H1 (cell line): Measurements from ENCODE around the gene CFAP221. TPM values are rescaled to one million over a fixed set of nuclear protein-coding genes. Genes with fewer than 3 reads are reported as not detected.

Experiments used
- CTCF ChIA-PET: fragments of 300-600 bp; sonication (Branson Sonifier 250); formaldehyde crosslinking; loops from one replicate; lab custom pipeline; 2021; ENCODE audit not compliant: partially characterized antibody; lab: Charles Lee
- POLR2A ChIA-PET: fragments of 300-600 bp; sonication (Branson Sonifier 250); formaldehyde crosslinking; loops from one replicate; lab custom pipeline; 2021; ENCODE audit warnings: inconsistent platforms; ENCODE audit not compliant: partially characterized antibody; lab: Charles Lee
- DNase-seq, 2 experiments: peaks; one replicate each; pipeline versions ENCODE4 v3.0.0 to v3.0.0-alpha.2; 2010 to 2022; ENCODE audit warnings: low spot score in 2 of 2, low read depth in 1 of 2, mixed read lengths in 1 of 2
- FAIRE-seq: peaks from 2 replicates; lab custom pipeline; 2011; peaks lifted over from hg19 to GRCh38; lab: Jason Lieb, UNC
- H2AFZ ChIP-seq: 2 replicates; pipeline ENCODE4 v1.8.1; 2012; ENCODE audit warnings: low read length, inconsistent platforms
- H2AK5ac ChIP-seq: 2 replicates; pipeline ENCODE4 v1.6.1; 2013; ENCODE audit warnings: low read depth, low read length
- H2BK120ac ChIP-seq: replicated peaks from 2 replicates; pipeline ENCODE3; 2013; ENCODE audit warnings: low read depth, low read length, inconsistent platforms
- H2BK12ac ChIP-seq: 2 replicates; pipeline ENCODE4 v1.6.1; 2013; ENCODE audit warnings: low read depth, low read length
- H2BK15ac ChIP-seq: 2 replicates; pipeline ENCODE4 v1.6.1; 2013; ENCODE audit warnings: low read length
- H2BK20ac ChIP-seq: 2 replicates; pipeline ENCODE4 v1.6.1; 2013; ENCODE audit warnings: low read length
- H2BK5ac ChIP-seq: 2 replicates; pipeline ENCODE4 v1.6.1; 2013; ENCODE audit warnings: low read depth, low read length
- H3K14ac ChIP-seq: 2 replicates; pipeline ENCODE4 v1.6.1; 2013; ENCODE audit warnings: inconsistent platforms; ENCODE audit not compliant: insufficient read length
- H3K18ac ChIP-seq: 2 replicates; pipeline ENCODE4 v1.6.1; 2013; ENCODE audit warnings: low read length; ENCODE audit errors: extremely low read depth
- H3K23ac ChIP-seq: 2 replicates; pipeline ENCODE4 v1.6.1; 2013; ENCODE audit warnings: inconsistent platforms; ENCODE audit not compliant: insufficient read length
- H3K23me2 ChIP-seq: 2 replicates; pipeline ENCODE4 v1.6.1; 2013; ENCODE audit warnings: low read depth, low read length
- H3K27ac ChIP-seq: 2 replicates; pipeline ENCODE4 v1.6.1; 2011; ENCODE audit warnings: low read depth, low read length, inconsistent platforms
- H3K27me3 ChIP-seq, 4 experiments: replicated peaks in 1 of 4; 1 replicate in 1 of 4; 2 replicates in 3 of 4; pipeline versions ENCODE4 v1.6.1 to v1.8.1; 2011 to 2013; ENCODE audit warnings: low read length in 3 of 4, mild to moderate bottlenecking in 3 of 4, inconsistent platforms in 2 of 4, mixed read lengths in 2 of 4, moderate library complexity in 1 of 4; ENCODE audit not compliant: control insufficient read depth in 3 of 4, insufficient read depth in 3 of 4; ENCODE audit errors: extremely low read depth in 1 of 4
- H3K36me3 ChIP-seq, 4 experiments: 2 replicates each; pipeline versions ENCODE4 v1.6.1 to v1.8.1; 2011 to 2013; ENCODE audit warnings: mild to moderate bottlenecking in 4 of 4, low read length in 3 of 4, moderate library complexity in 2 of 4, control low read depth in 1 of 4, inconsistent platforms in 1 of 4; ENCODE audit not compliant: insufficient read depth in 4 of 4, control insufficient read depth in 2 of 4
- H3K4ac ChIP-seq: replicated peaks from 2 replicates; pipeline ENCODE3; 2013; ENCODE audit warnings: low read length, low read depth, mixed read lengths, inconsistent platforms; ENCODE audit not compliant: insufficient read length
- H3K4me1 ChIP-seq, 4 experiments: replicated peaks in 1 of 4; 1 replicate in 1 of 4; 2 replicates in 3 of 4; pipeline versions ENCODE4 v1.6.1 to v1.8.1; 2011 to 2013; ENCODE audit warnings: low read length in 3 of 4, inconsistent platforms in 2 of 4, mixed read lengths in 1 of 4; ENCODE audit not compliant: insufficient read depth in 4 of 4, control insufficient read depth in 3 of 4
- H3K4me2 ChIP-seq, 2 experiments: 2 replicates each; pipeline versions ENCODE4 v1.6.1 to v1.8.1; 2011 to 2013; ENCODE audit warnings: low read depth in 2 of 2, low read length in 2 of 2, control low read depth in 1 of 2, inconsistent platforms in 1 of 2, mild to moderate bottlenecking in 1 of 2; ENCODE audit not compliant: insufficient read depth in 1 of 2
- H3K4me3 ChIP-seq, 4 experiments: fragments of 200-600, 300-600 bp in 1 of 4; sonication (generic), shearing (Covaris generic), sonication (Bioruptor Twin) in 1 of 4; 2 replicates each; pipeline versions ENCODE4 v1.5.1 to v1.8.1; 2011 to 2016; ENCODE audit warnings: low read length in 4 of 4, low read depth in 3 of 4, control low read depth in 2 of 4, inconsistent platforms in 2 of 4, mild to moderate bottlenecking in 2 of 4, mixed read lengths in 1 of 4, moderate library complexity in 1 of 4; ENCODE audit not compliant: insufficient read depth in 2 of 4; ENCODE audit errors: extremely low read depth in 1 of 4
- H3K56ac ChIP-seq: replicated peaks from 2 replicates; pipeline ENCODE3; 2013; ENCODE audit warnings: low read depth, mild to moderate bottlenecking, mixed read lengths, low read length, inconsistent platforms; ENCODE audit not compliant: insufficient read length
- H3K79me1 ChIP-seq: 2 replicates; pipeline ENCODE4 v1.6.1; 2013; ENCODE audit warnings: low read depth, low read length, control low read depth
- H3K79me2 ChIP-seq, 2 experiments: 2 replicates each; pipeline versions ENCODE4 v1.6.1 to v1.8.1; 2012 to 2013; ENCODE audit warnings: low read length in 2 of 2, mild to moderate bottlenecking in 2 of 2, inconsistent platforms in 1 of 2; ENCODE audit not compliant: insufficient read depth in 2 of 2, control insufficient read depth in 1 of 2
- H3K9ac ChIP-seq, 4 experiments: replicated peaks in 1 of 4; 1 replicate in 1 of 4; 2 replicates in 3 of 4; pipeline versions ENCODE4 v1.6.1 to v1.8.1; 2011 to 2013; ENCODE audit warnings: low read depth in 3 of 4, low read length in 3 of 4, control low read depth in 2 of 4, mild to moderate bottlenecking in 2 of 4, moderate library complexity in 2 of 4, inconsistent platforms in 1 of 4; ENCODE audit errors: extremely low read depth in 1 of 4
- H3K9me3 ChIP-seq, 2 experiments: 2 replicates each; pipeline versions ENCODE4 v1.6.1 to v1.8.1; 2012 to 2013; ENCODE audit warnings: mild to moderate bottlenecking in 2 of 2, moderate library complexity in 2 of 2, control low read depth in 1 of 2, inconsistent platforms in 1 of 2, low read depth in 1 of 2, low read length in 1 of 2, mixed read lengths in 1 of 2; ENCODE audit not compliant: insufficient read depth in 2 of 2
- H4K20me1 ChIP-seq, 2 experiments: replicated peaks in 1 of 2; 2 replicates each; pipeline versions ENCODE3 to v1.8.1; 2011 to 2013; ENCODE audit warnings: inconsistent platforms in 2 of 2, low read length in 2 of 2, mild to moderate bottlenecking in 1 of 2; ENCODE audit not compliant: insufficient read depth in 2 of 2, control insufficient read depth in 1 of 2
- H4K5ac ChIP-seq: 2 replicates; pipeline ENCODE4 v1.6.1; 2013; ENCODE audit warnings: low read length, low read depth, mixed read lengths, inconsistent platforms; ENCODE audit not compliant: insufficient read length
- H4K8ac ChIP-seq: 2 replicates; pipeline ENCODE4 v1.8.0; 2013; ENCODE audit warnings: mild to moderate bottlenecking, moderate library complexity, low read length, inconsistent platforms; ENCODE audit not compliant: insufficient read depth; ENCODE audit errors: extremely low read depth
- H4K91ac ChIP-seq: replicated peaks from 2 replicates; pipeline ENCODE3; 2013; ENCODE audit warnings: low read length, mixed read lengths, inconsistent platforms; ENCODE audit not compliant: insufficient read length
- CBX5 ChIP-seq: fragments of 300-800, 300-1000 bp; sonication (generic); IDR thresholded peaks from 2 replicates; pipeline ENCODE4 v1.7.1; 2016; ENCODE audit warnings: antibody characterized with exemption, low read length, low read depth
- JUN ChIP-seq: IDR thresholded peaks from 2 replicates; pipeline ENCODE4 v1.6.1; 2011; ENCODE audit warnings: low read depth, mild to moderate bottlenecking, improper control_type of control experiment, low read length
- KDM4A ChIP-seq: IDR thresholded peaks from one replicate; pipeline ENCODE4 v1.7.1; 2012; ENCODE audit warnings: low read depth, mild to moderate bottlenecking, moderate library complexity, low read length, inconsistent platforms; ENCODE audit not compliant: severe bottlenecking
- SP2 ChIP-seq: IDR thresholded peaks from 2 replicates; pipeline ENCODE4 v1.6.1; 2012; ENCODE audit warnings: mild to moderate bottlenecking, low read length, inconsistent platforms
- WGBS, 2 experiments: shearing (Covaris generic) in 1 of 2; methylation state at CpG; one replicate each; pipeline versions ENCODE4 v1.1.6 to v1.1.7; 2013 to 2015; ENCODE audit warnings: low lambda C conversion rate in 2 of 2, mixed read lengths in 2 of 2, inconsistent platforms in 1 of 2, low coverage in 1 of 2, missing lambda C conversion rate in 1 of 2; ENCODE audit not compliant: insufficient replicate concordance in 2 of 2, insufficient coverage in 1 of 2, insufficient read length in 1 of 2; ENCODE audit errors: extremely low coverage in 1 of 2, missing lambda C conversion rate in 1 of 2; 5-methylcytosine and 5-hydroxymethylcytosine counted together
- polyA plus RNA-seq, 7 experiments: library from polyadenylated mRNA; depleted of rRNA in 3 of 7; stranded (reverse) in 5 of 7; unstranded in 2 of 7; fragments of >200 nt in 5 of 7; fragments of 200-250 nt in 2 of 7; gene quantifications; 1 replicate in 5 of 7; 2 replicates in 1 of 7; 4 replicates in 1 of 7; pipeline versions ENCODE4 v1.2.1 to v1.2.3, GENCODE V29; 2011 to 2013; ENCODE audit warnings: missing spikeins in 2 of 7, mixed read lengths in 2 of 7
- total RNA-seq: library from RNA; stranded (reverse); fragmentation: NEBNext Ultra II Directional; extraction: Animal tissue kit (Norgen Biotek cat#: 25700); gene quantifications from 2 replicates; pipeline ENCODE4 v1.2.1, GENCODE V29; 2021
- TF ChIP-seq, protein P1 (sequence below), 3 experiments: IDR thresholded peaks; 1 replicate in 2 of 3; 2 replicates in 1 of 3; pipeline versions ENCODE4 v1.5.1 to v1.6.1; 2011; ENCODE audit warnings: low read length in 3 of 3, mild to moderate bottlenecking in 3 of 3, inconsistent platforms in 2 of 3, low read depth in 1 of 3, moderate library complexity in 1 of 3; ENCODE audit not compliant: insufficient read depth in 1 of 3; ENCODE audit errors: control extremely low read depth in 1 of 3

CFAP221 gene
- total and polyA plus RNA-seq, 2 of the 8 experiments (the other 6 are each of a cell fraction or from before 2014, with no cell fraction given), result 0.14 to 0.71 TPM

DNA sequence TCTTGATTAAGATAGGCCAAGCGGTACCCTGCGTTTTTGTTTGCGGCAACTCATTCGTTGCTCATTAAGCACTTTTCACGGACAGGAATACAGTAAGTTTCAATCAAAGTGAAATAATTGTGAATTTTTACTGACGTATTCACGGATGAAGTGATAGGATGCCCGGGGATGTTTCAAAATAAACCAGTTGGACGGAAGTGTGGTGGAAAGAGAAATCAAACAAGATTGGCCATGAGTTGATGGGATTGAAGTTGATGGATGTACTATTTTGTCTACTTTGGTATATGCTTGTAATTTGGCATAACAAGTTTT, 135.2 kb downstream of the CFAP221 start:
- H3K18ac ChIP-seq, result no peak overlapping the region; the same call in 1 of the 2 replicates
- peak overlapping the region; percentile 71 to 88 (median 78); a peak in 6 of 7 replicates for H3K9ac ChIP-seq
- H4K8ac ChIP-seq, result no peak overlapping the region
- CTCF ChIA-PET, result interaction anchor here (0.7 to 1.3 kb wide), 3 partner anchors 15 to 38 kb away, joined by 3 to 5 read pairs (median 4); no protein-coding TSS in a partner anchor
- H4K91ac ChIP-seq, result no peak overlapping the region
- no peak overlapping the region; the same call in 1 of the 2 replicates for H2AFZ ChIP-seq
- no peak overlapping the region for H3K56ac ChIP-seq
- no peak overlapping the region for H2BK15ac ChIP-seq
- H3K4ac ChIP-seq, result peak overlapping the region; percentile 65
- no peak for TF ChIP-seq SP2
- TF ChIP-seq, protein P1, sequence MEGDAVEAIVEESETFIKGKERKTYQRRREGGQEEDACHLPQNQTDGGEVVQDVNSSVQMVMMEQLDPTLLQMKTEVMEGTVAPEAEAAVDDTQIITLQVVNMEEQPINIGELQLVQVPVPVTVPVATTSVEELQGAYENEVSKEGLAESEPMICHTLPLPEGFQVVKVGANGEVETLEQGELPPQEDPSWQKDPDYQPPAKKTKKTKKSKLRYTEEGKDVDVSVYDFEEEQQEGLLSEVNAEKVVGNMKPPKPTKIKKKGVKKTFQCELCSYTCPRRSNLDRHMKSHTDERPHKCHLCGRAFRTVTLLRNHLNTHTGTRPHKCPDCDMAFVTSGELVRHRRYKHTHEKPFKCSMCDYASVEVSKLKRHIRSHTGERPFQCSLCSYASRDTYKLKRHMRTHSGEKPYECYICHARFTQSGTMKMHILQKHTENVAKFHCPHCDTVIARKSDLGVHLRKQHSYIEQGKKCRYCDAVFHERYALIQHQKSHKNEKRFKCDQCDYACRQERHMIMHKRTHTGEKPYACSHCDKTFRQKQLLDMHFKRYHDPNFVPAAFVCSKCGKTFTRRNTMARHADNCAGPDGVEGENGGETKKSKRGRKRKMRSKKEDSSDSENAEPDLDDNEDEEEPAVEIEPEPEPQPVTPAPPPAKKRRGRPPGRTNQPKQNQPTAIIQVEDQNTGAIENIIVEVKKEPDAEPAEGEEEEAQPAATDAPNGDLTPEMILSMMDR (IDR thresholded peaks at IDR 0.05; ENCODE audit: control extremely low read depth in 1 of 3, insufficient read depth in 1 of 3, low read depth in 1 of 3, low read length in 3 of 3), result no peak
- no peak for TF ChIP-seq CBX5
- no peak for TF ChIP-seq JUN
- TF ChIP-seq KDM4A, result no peak
- TF ChIP-seq, all 59 proteins: peak for 0
- peak overlapping the region; percentile 84 to 93 for H3K4me2 ChIP-seq
- POLR2A ChIA-PET, result interaction anchor here (0.7 to 2.8 kb wide), 5 partner anchors 8 to 62 kb away, joined by 3 to 8 read pairs (median 4); no protein-coding TSS in a partner anchor
- no peak overlapping the region for H2BK5ac ChIP-seq
- no peak overlapping the region for H2AK5ac ChIP-seq
- no peak overlapping the region for H2BK12ac ChIP-seq
- H4K5ac ChIP-seq, result no peak overlapping the region
- H3K36me3 ChIP-seq, result peaks cover 2 to 11% (median 4%) of the 10 kb centered on the region in 4 experiments; a peak in 5 of 8 replicates
- H2BK20ac ChIP-seq, result no peak overlapping the region
- WGBS, 2 experiments, result 5% methylated on average over 9 of the region's 9 CpGs; no CpG with 5 or more reads in 1 of the 2 experiments
- H4K20me1 ChIP-seq, result peaks cover 0 to 18% of the 10 kb centered on the region in 2 experiments
- peak overlapping the region; percentile 75 to 89 (median 78) for H3K4me3 ChIP-seq
- no peak overlapping the region for H3K27ac ChIP-seq
- H3K23me2 ChIP-seq, result peaks cover 5% of the 10 kb centered on the region
- peaks cover 2 to 15% (median 7%) of the 10 kb centered on the region in 4 experiments for H3K4me1 ChIP-seq
- no peak for DNase-seq
- peaks cover 3 to 24% of the 10 kb centered on the region in 2 experiments; a peak in 3 of 4 replicates for H3K79me2 ChIP-seq
- H2BK120ac ChIP-seq, result no peak overlapping the region
- H3K27me3 ChIP-seq, result no peaks in the 10 kb centered on the region
- FAIRE-seq, result no peak
- no peaks in the 10 kb centered on the region for H3K9me3 ChIP-seq
- no peak overlapping the region for H3K14ac ChIP-seq
- H3K79me1 ChIP-seq, result peaks cover 8% of the 10 kb centered on the region
- no peak overlapping the region for H3K23ac ChIP-seq
